Small intestine (tissue), 16 donors: ENCODE results near the gene POLR3A. TPM values are rescaled to one million over a fixed set of nuclear protein-coding genes. Genes with fewer than 3 reads are reported as not detected.
"Not testable (repeated sequence)": the region's sequence is repeated elsewhere in the genome, so short reads cannot be mapped to it uniquely, and the experiment has no call there.

Experiments
- DNase-seq, 2 donors: peaks; one replicate each; pipeline versions ENCODE4 v3.0.0 to v3.0.0-alpha.2; 2013
- FAIRE-seq: peaks from 2 replicates; lab custom pipeline; 2012; peaks lifted over from hg19 to GRCh38; lab: Jason Lieb, UNC
- H3K27ac ChIP-seq, 3 donors: one replicate each; pipeline ENCODE4 v1.5.1; 2013; ENCODE audit warnings: low read length in 2 of 3, mild to moderate bottlenecking in 2 of 3, control low read depth in 1 of 3, inconsistent platforms in 1 of 3, low read depth in 1 of 3, moderate library complexity in 1 of 3
- H3K27me3 ChIP-seq, 3 donors: one replicate each; pipeline ENCODE4 v1.6.1; 2013; ENCODE audit warnings: low read length in 3 of 3, inconsistent platforms in 1 of 3; ENCODE audit not compliant: control insufficient read depth in 3 of 3, insufficient read depth in 3 of 3
- H3K36me3 ChIP-seq, 3 donors: one replicate each; pipeline ENCODE4 v1.6.1; 2013; ENCODE audit warnings: low read length in 3 of 3, inconsistent platforms in 1 of 3, low read depth in 1 of 3, mild to moderate bottlenecking in 1 of 3, moderate library complexity in 1 of 3; ENCODE audit not compliant: control insufficient read depth in 3 of 3, insufficient read depth in 2 of 3
- H3K4me1 ChIP-seq, 3 donors: one replicate each; pipeline ENCODE4 v1.6.1; 2013; ENCODE audit warnings: low read length in 2 of 3, inconsistent platforms in 1 of 3, low read depth in 1 of 3, mild to moderate bottlenecking in 1 of 3, moderate library complexity in 1 of 3; ENCODE audit not compliant: control insufficient read depth in 3 of 3, insufficient read depth in 2 of 3
- H3K4me3 ChIP-seq, 3 donors: one replicate each; pipeline ENCODE4 v1.5.1; 2013; ENCODE audit warnings: low read length in 3 of 3, control low read depth in 1 of 3, inconsistent platforms in 1 of 3, low read depth in 1 of 3, mild to moderate bottlenecking in 1 of 3, moderate library complexity in 1 of 3
- H3K9me3 ChIP-seq, 2 donors: one replicate each; pipeline ENCODE4 v1.6.1; 2013; ENCODE audit warnings: low read depth in 1 of 2, low read length in 1 of 2; ENCODE audit not compliant: control insufficient read depth in 2 of 2, insufficient read depth in 1 of 2
- WGBS, 3 donors: extraction: QIAGEN DNeasy Blood & Tissue Kit; methylation state at CpG; one replicate each; pipeline ENCODE4 v1.1.7; 2013; 5-methylcytosine and 5-hydroxymethylcytosine counted together
- long read RNA-seq, 10 donors: transcript quantifications; one replicate each; lab custom pipeline, GENCODE V29; 2026
- polyA plus RNA-seq, 4 donors: library from polyadenylated mRNA; stranded (reverse) in 3 of 4; unstranded in 1 of 4; fragments of 200-250 nt in 3 of 4; fragments of 120-200 nt in 1 of 4; gene quantifications; one replicate each; pipeline versions ENCODE4 v1.2.1 to v1.2.3, GENCODE V29; 2013
- donor health status: healthy with polysubstance abuse.
- donor health status: control.
- donor health status: control.
- donor health status: Bipolar disorder and iron deficiency.
- donor health status: healthy.

POLR3A gene
- polyA plus RNA-seq, result 10 to 100 TPM in 1 of 4 donors, 1 to 10 TPM in 3; 4.3 to 13.2 (median 6.4) TPM
- long read RNA-seq, donor 1, full-length matches to known transcripts, result 1 of 20,439 reads
- long read RNA-seq, donor 1, partial matches to known transcripts, result 19,095 of 20,439 reads
- long read RNA-seq, donor 1, other reads (novel, unspliced or antisense), result 1,343 of 20,439 reads
- long read RNA-seq, donor 2, partial matches to known transcripts, result 3,704 of 4,161 reads
- long read RNA-seq, donor 2, other reads (novel, unspliced or antisense), result 457 of 4,161 reads
- long read RNA-seq, donor 3, partial matches to known transcripts, result 6,672 of 7,462 reads
- long read RNA-seq, donor 3, other reads (novel, unspliced or antisense), result 790 of 7,462 reads
- long read RNA-seq, donor 4, partial matches to known transcripts, result 173 of 273 reads
- long read RNA-seq, donor 4, other reads (novel, unspliced or antisense), result 100 of 273 reads
- long read RNA-seq, donor 5, partial matches to known transcripts, result 2,053 of 3,079 reads
- long read RNA-seq, donor 5, other reads (novel, unspliced or antisense), result 1,026 of 3,079 reads
- long read RNA-seq, donor 6, partial matches to known transcripts, result 4,084 of 6,238 reads
- long read RNA-seq, donor 6, other reads (novel, unspliced or antisense), result 2,154 of 6,238 reads
- long read RNA-seq, donor 7, result 0 reads
- long read RNA-seq, donor 8, partial matches to known transcripts, result 418 of 905 reads
- long read RNA-seq, donor 8, other reads (novel, unspliced or antisense), result 487 of 905 reads
- long read RNA-seq, donor 9, partial matches to known transcripts, result 762 of 1,686 reads
- long read RNA-seq, donor 9, other reads (novel, unspliced or antisense), result 924 of 1,686 reads
- long read RNA-seq, donor 10, full-length matches to known transcripts, result 4 of 4 reads
- long read RNA-seq, donor 10, partial matches to known transcripts, result 0 of 4 reads
- long read RNA-seq, donor 10, other reads (novel, unspliced or antisense), result 0 of 4 reads

GRCh38 chr10:78029269-78030226 is at the start of gene POLR3A:
Gene POLR3A, minus strand, starts transcription at chr10:78029515. Its CDS starts 108 bp downstream, at chr10:78029407.
- Histone ChIP-seq H3K27ac (peak within 1 kb of the TSS; percentile 66 to 84 (median 78)), H3K36me3 (peaks cover 5 to 13% (median 13%) of the 10 kb centered on the region in 3 donors), H3K4me1 (peaks cover 4 to 8% (median 7%) of the 10 kb centered on the region in 3 donors), H3K27me3 (no peaks in the 10 kb centered on the region), H3K4me3 (peak within 1 kb of the TSS; percentile 79 to 99 (median 97)), H3K9me3 (no peaks in the 10 kb centered on the region)
- peak; percentile 95 to 97 for DNase-seq
- 0 to 1% (median 0%) methylated on average over 34 to 35 of the region's 35 CpGs for WGBS, 3 donors
- FAIRE-seq, result no peak

DNA sequence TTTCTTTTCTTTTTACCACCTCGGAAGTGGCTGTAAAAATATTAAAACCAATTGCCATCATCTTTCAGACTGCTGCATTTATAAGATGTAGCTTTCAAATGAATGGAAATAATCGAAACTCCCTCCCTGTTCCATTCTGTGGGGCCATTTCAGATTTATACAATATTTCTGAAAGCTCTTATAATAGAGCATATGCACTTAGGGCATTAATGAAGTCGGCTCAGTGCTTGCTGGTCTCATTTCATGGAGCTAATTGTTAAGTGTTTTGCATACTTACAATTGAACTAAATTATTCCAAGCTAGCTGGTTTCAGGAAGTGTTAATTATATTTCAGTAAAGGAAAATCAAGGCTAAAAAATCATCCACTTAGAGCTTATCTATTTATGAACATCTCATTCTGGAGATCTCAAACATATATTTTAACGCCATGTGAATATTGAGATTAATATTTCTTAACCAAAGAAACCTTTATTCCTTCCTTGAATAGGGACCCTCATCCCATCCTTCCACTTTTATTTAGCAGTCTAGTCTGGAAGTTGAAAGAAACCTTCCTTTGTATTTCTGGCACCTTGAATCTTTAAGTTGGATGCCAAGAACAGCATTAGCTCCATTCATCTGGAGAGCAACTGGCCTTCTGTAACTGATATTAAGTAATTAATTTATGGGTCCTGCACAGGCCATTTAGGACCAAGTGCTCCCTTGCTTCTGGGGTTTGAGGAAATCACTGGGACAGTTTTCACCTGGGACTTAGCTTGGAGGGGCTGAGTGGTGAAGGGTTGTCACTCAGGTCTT is 49.4 kb upstream of the POLR3A start:
- no peak overlapping the region for H3K27ac ChIP-seq
- H3K4me1 ChIP-seq, result no peaks in the 10 kb centered on the region
- no peaks in the 10 kb centered on the region for H3K36me3 ChIP-seq
- DNase-seq (no peak), FAIRE-seq (no peak)
- H3K9me3 ChIP-seq, result no peaks in the 10 kb centered on the region
- 77 to 82% (median 81%) methylated on average over 4 of the region's 4 CpGs for WGBS, 3 donors
- H3K4me3 ChIP-seq, result no peak overlapping the region
- no peaks in the 10 kb centered on the region for H3K27me3 ChIP-seq

GRCh38 chr10:78075806-78076205 is 46.5 kb upstream of the POLR3A start:
- FAIRE-seq, H3K4me1 ChIP-seq, H3K27ac ChIP-seq, DNase-seq, H3K36me3 ChIP-seq, H3K27me3 ChIP-seq, H3K4me3 ChIP-seq, H3K9me3 ChIP-seq: not testable (repeated sequence)
- WGBS, 3 donors, result 93 to 98% (median 95%) methylated on average over 5 to 27 of the region's 29 CpGs

DNA sequence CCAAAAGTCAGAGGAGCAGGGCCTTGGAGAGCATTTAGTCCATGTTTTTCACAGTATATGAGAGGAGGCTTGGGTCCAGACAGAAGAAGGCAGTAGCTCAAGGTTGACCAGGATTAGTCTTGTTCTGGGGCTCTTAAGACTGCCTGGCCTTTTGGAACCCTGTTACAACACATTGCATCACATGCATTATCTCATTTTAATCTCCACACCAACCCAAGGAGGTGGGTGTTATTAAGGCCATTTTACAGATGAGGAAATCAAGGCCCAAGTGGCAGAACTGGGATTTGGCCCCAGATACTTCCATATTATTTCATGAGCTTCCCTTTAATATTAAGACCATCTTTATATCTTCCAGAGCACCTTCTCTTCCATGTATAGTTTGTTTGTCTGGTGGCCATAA is 43.2 kb upstream of the POLR3A start:
- DNase-seq (no peak), FAIRE-seq (no peak)
- H3K4me1 ChIP-seq, result no peaks in the 10 kb centered on the region

DNA sequence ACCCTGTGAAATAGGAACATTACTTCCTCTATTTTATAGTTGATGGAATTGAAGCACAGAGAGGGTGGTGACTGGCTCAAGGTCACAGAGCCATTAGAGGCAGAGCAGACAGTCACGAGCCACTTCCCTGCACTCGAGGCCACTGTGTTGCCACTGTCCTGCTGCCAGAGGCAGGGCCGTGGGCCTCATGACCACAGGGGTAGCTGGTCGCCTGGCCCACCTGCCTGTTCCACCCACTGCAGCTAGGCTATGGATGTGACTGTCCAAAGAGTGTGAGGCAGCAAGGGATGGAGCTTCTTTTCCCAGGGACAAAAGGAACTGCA is 42.5 kb upstream of the POLR3A start:
- H3K27ac ChIP-seq, result no peak overlapping the region
- no peaks in the 10 kb centered on the region for H3K9me3 ChIP-seq
- H3K4me3 ChIP-seq, result no peak overlapping the region
- DNase-seq (no peak), FAIRE-seq (no peak)
- H3K36me3 ChIP-seq, result no peaks in the 10 kb centered on the region
- no peaks in the 10 kb centered on the region for H3K4me1 ChIP-seq
- 66 to 88% (median 76%) methylated on average over 4 of the region's 4 CpGs for WGBS, 3 donors
- H3K27me3 ChIP-seq, result no peaks in the 10 kb centered on the region

More for the DNA sequence above, 43.2 kb upstream of the POLR3A start:
- Histone ChIP-seq H3K36me3 (no peaks in the 10 kb centered on the region), H3K9me3 (no peaks in the 10 kb centered on the region), H3K27me3 (no peaks in the 10 kb centered on the region), H3K4me3 (no peak overlapping the region), H3K27ac (no peak overlapping the region)

DNA sequence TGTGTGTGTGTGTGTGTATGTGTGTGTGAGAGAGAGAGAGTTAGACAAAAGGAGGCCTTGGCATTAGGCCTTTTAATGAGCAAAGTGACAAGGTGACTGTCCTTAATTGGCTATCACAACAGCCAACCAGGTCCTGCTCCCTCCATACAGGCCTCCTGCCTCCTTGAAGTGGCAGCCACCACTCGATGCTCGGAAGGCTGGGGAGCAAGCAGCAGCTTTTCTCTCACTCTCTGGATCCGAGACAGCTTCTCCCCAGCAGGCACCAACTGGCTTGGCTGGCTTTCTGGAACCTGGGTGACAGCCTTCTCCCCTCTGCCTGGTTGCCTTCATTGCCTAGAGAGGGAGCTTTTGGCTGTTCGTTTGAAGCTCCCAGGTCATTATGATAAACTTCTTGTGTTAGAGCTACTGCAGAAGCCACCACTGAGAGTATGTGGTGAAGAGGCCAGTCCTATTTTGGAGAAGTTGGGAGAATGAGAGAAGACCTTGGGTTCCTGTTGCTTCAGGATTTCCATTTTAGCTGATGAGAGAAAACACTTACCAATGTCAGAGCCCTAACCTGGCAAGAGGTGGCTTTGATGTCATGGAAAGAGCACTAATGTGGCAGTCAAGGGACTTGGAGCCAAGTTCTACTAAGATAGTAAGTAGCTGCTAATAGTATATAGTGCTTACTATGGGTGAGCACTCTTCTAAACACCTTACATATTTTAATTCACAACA is 42.0 kb upstream of the POLR3A start:
- Histone ChIP-seq H3K27me3 (no peaks in the 10 kb centered on the region), H3K27ac (no peak overlapping the region), H3K4me1 (no peaks in the 10 kb centered on the region), H3K4me3 (no peak overlapping the region), H3K9me3 (no peaks in the 10 kb centered on the region), H3K36me3 (no peaks in the 10 kb centered on the region)
- FAIRE-seq (no peak), DNase-seq (no peak)
- whole genome bisulfite sequencing, 3 donors, result 74 to 82% (median 81%) methylated on average over 4 of the region's 4 CpGs

DNA sequence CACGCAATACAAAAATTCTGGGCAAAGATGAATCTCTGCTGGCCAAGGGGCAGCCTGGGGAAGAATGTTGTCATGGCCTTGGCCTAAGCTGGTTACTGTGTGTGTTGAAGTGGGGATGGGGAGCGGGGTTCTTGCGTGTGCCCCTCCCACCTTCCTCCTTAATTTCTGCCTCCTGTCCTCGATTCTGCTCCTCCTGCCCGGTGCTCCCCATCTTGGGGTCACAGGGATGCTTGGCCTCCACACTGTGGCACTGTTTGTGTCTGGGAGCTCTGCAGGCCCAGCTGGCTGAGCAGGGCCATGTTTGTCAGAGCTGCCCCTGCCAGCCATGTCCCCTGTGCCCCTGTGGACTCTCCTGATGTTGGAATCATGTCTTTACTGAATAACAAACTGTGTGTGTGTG is 41.4 kb upstream of the POLR3A start:
- 86 to 93% (median 88%) methylated on average over 5 of the region's 5 CpGs for WGBS, 3 donors
- no peaks in the 10 kb centered on the region for H3K27me3 ChIP-seq
- H3K4me3 ChIP-seq, result no peak overlapping the region
- DNase-seq, result no peak
- H3K27ac ChIP-seq, result no peak overlapping the region
- H3K36me3 ChIP-seq, result no peaks in the 10 kb centered on the region
- no peaks in the 10 kb centered on the region for H3K4me1 ChIP-seq
- H3K9me3 ChIP-seq, result no peaks in the 10 kb centered on the region
- FAIRE-seq, result no peak
